H1 (cell line): ENCODE results near the gene CDC14C. TPM values are rescaled to one million over a fixed set of nuclear protein-coding genes. Genes with fewer than 3 reads are reported as not detected.
"Not testable (repeated sequence)": the region's sequence is repeated elsewhere in the genome, so short reads cannot be mapped to it uniquely, and the experiment has no call there.

Source experiments
- CTCF ChIA-PET: fragments of 300-600 bp; sonication (Branson Sonifier 250); formaldehyde crosslinking; loops from one replicate; lab custom pipeline; 2021; ENCODE audit not compliant: partially characterized antibody; lab: Charles Lee
- POLR2A ChIA-PET: fragments of 300-600 bp; sonication (Branson Sonifier 250); formaldehyde crosslinking; loops from one replicate; lab custom pipeline; 2021; ENCODE audit warnings: inconsistent platforms; ENCODE audit not compliant: partially characterized antibody; lab: Charles Lee
- DNase-seq, 2 experiments: peaks; one replicate each; pipeline versions ENCODE4 v3.0.0 to v3.0.0-alpha.2; 2010 to 2022; ENCODE audit warnings: low spot score in 2 of 2, low read depth in 1 of 2, mixed read lengths in 1 of 2
- FAIRE-seq: peaks from 2 replicates; lab custom pipeline; 2011; peaks lifted over from hg19 to GRCh38; lab: Jason Lieb, UNC
- H2AFZ ChIP-seq: 2 replicates; pipeline ENCODE4 v1.8.1; 2012; ENCODE audit warnings: low read length, inconsistent platforms
- H2AK5ac ChIP-seq: 2 replicates; pipeline ENCODE4 v1.6.1; 2013; ENCODE audit warnings: low read depth, low read length
- H2BK120ac ChIP-seq: replicated peaks from 2 replicates; pipeline ENCODE3; 2013; ENCODE audit warnings: low read depth, low read length, inconsistent platforms
- H2BK12ac ChIP-seq: 2 replicates; pipeline ENCODE4 v1.6.1; 2013; ENCODE audit warnings: low read depth, low read length
- H2BK15ac ChIP-seq: 2 replicates; pipeline ENCODE4 v1.6.1; 2013; ENCODE audit warnings: low read length
- H2BK20ac ChIP-seq: 2 replicates; pipeline ENCODE4 v1.6.1; 2013; ENCODE audit warnings: low read length
- H2BK5ac ChIP-seq: 2 replicates; pipeline ENCODE4 v1.6.1; 2013; ENCODE audit warnings: low read depth, low read length
- H3K14ac ChIP-seq: 2 replicates; pipeline ENCODE4 v1.6.1; 2013; ENCODE audit warnings: inconsistent platforms; ENCODE audit not compliant: insufficient read length
- H3K18ac ChIP-seq: 2 replicates; pipeline ENCODE4 v1.6.1; 2013; ENCODE audit warnings: low read length; ENCODE audit errors: extremely low read depth
- H3K23ac ChIP-seq: 2 replicates; pipeline ENCODE4 v1.6.1; 2013; ENCODE audit warnings: inconsistent platforms; ENCODE audit not compliant: insufficient read length
- H3K23me2 ChIP-seq: 2 replicates; pipeline ENCODE4 v1.6.1; 2013; ENCODE audit warnings: low read depth, low read length
- H3K27ac ChIP-seq: 2 replicates; pipeline ENCODE4 v1.6.1; 2011; ENCODE audit warnings: low read depth, low read length, inconsistent platforms
- H3K27me3 ChIP-seq, 4 experiments: replicated peaks in 1 of 4; 1 replicate in 1 of 4; 2 replicates in 3 of 4; pipeline versions ENCODE4 v1.6.1 to v1.8.1; 2011 to 2013; ENCODE audit warnings: low read length in 3 of 4, mild to moderate bottlenecking in 3 of 4, inconsistent platforms in 2 of 4, mixed read lengths in 2 of 4, moderate library complexity in 1 of 4; ENCODE audit not compliant: control insufficient read depth in 3 of 4, insufficient read depth in 3 of 4; ENCODE audit errors: extremely low read depth in 1 of 4
- H3K36me3 ChIP-seq, 4 experiments: 2 replicates each; pipeline versions ENCODE4 v1.6.1 to v1.8.1; 2011 to 2013; ENCODE audit warnings: mild to moderate bottlenecking in 4 of 4, low read length in 3 of 4, moderate library complexity in 2 of 4, control low read depth in 1 of 4, inconsistent platforms in 1 of 4; ENCODE audit not compliant: insufficient read depth in 4 of 4, control insufficient read depth in 2 of 4
- H3K4ac ChIP-seq: replicated peaks from 2 replicates; pipeline ENCODE3; 2013; ENCODE audit warnings: low read length, low read depth, mixed read lengths, inconsistent platforms; ENCODE audit not compliant: insufficient read length
- H3K4me1 ChIP-seq, 4 experiments: replicated peaks in 1 of 4; 1 replicate in 1 of 4; 2 replicates in 3 of 4; pipeline versions ENCODE4 v1.6.1 to v1.8.1; 2011 to 2013; ENCODE audit warnings: low read length in 3 of 4, inconsistent platforms in 2 of 4, mixed read lengths in 1 of 4; ENCODE audit not compliant: insufficient read depth in 4 of 4, control insufficient read depth in 3 of 4
- H3K4me2 ChIP-seq, 2 experiments: 2 replicates each; pipeline versions ENCODE4 v1.6.1 to v1.8.1; 2011 to 2013; ENCODE audit warnings: low read depth in 2 of 2, low read length in 2 of 2, control low read depth in 1 of 2, inconsistent platforms in 1 of 2, mild to moderate bottlenecking in 1 of 2; ENCODE audit not compliant: insufficient read depth in 1 of 2
- H3K4me3 ChIP-seq, 4 experiments: fragments of 200-600, 300-600 bp in 1 of 4; sonication (generic), shearing (Covaris generic), sonication (Bioruptor Twin) in 1 of 4; 2 replicates each; pipeline versions ENCODE4 v1.5.1 to v1.8.1; 2011 to 2016; ENCODE audit warnings: low read length in 4 of 4, low read depth in 3 of 4, control low read depth in 2 of 4, inconsistent platforms in 2 of 4, mild to moderate bottlenecking in 2 of 4, mixed read lengths in 1 of 4, moderate library complexity in 1 of 4; ENCODE audit not compliant: insufficient read depth in 2 of 4; ENCODE audit errors: extremely low read depth in 1 of 4
- H3K56ac ChIP-seq: replicated peaks from 2 replicates; pipeline ENCODE3; 2013; ENCODE audit warnings: low read depth, mild to moderate bottlenecking, mixed read lengths, low read length, inconsistent platforms; ENCODE audit not compliant: insufficient read length
- H3K79me1 ChIP-seq: 2 replicates; pipeline ENCODE4 v1.6.1; 2013; ENCODE audit warnings: low read depth, low read length, control low read depth
- H3K79me2 ChIP-seq, 2 experiments: 2 replicates each; pipeline versions ENCODE4 v1.6.1 to v1.8.1; 2012 to 2013; ENCODE audit warnings: low read length in 2 of 2, mild to moderate bottlenecking in 2 of 2, inconsistent platforms in 1 of 2; ENCODE audit not compliant: insufficient read depth in 2 of 2, control insufficient read depth in 1 of 2
- H3K9ac ChIP-seq, 4 experiments: replicated peaks in 1 of 4; 1 replicate in 1 of 4; 2 replicates in 3 of 4; pipeline versions ENCODE4 v1.6.1 to v1.8.1; 2011 to 2013; ENCODE audit warnings: low read depth in 3 of 4, low read length in 3 of 4, control low read depth in 2 of 4, mild to moderate bottlenecking in 2 of 4, moderate library complexity in 2 of 4, inconsistent platforms in 1 of 4; ENCODE audit errors: extremely low read depth in 1 of 4
- H3K9me3 ChIP-seq, 2 experiments: 2 replicates each; pipeline versions ENCODE4 v1.6.1 to v1.8.1; 2012 to 2013; ENCODE audit warnings: mild to moderate bottlenecking in 2 of 2, moderate library complexity in 2 of 2, control low read depth in 1 of 2, inconsistent platforms in 1 of 2, low read depth in 1 of 2, low read length in 1 of 2, mixed read lengths in 1 of 2; ENCODE audit not compliant: insufficient read depth in 2 of 2
- H4K20me1 ChIP-seq, 2 experiments: replicated peaks in 1 of 2; 2 replicates each; pipeline versions ENCODE3 to v1.8.1; 2011 to 2013; ENCODE audit warnings: inconsistent platforms in 2 of 2, low read length in 2 of 2, mild to moderate bottlenecking in 1 of 2; ENCODE audit not compliant: insufficient read depth in 2 of 2, control insufficient read depth in 1 of 2
- H4K5ac ChIP-seq: 2 replicates; pipeline ENCODE4 v1.6.1; 2013; ENCODE audit warnings: low read length, low read depth, mixed read lengths, inconsistent platforms; ENCODE audit not compliant: insufficient read length
- H4K8ac ChIP-seq: 2 replicates; pipeline ENCODE4 v1.8.0; 2013; ENCODE audit warnings: mild to moderate bottlenecking, moderate library complexity, low read length, inconsistent platforms; ENCODE audit not compliant: insufficient read depth; ENCODE audit errors: extremely low read depth
- H4K91ac ChIP-seq: replicated peaks from 2 replicates; pipeline ENCODE3; 2013; ENCODE audit warnings: low read length, mixed read lengths, inconsistent platforms; ENCODE audit not compliant: insufficient read length
- BACH1 ChIP-seq: IDR thresholded peaks from 2 replicates; pipeline ENCODE4 v1.6.1; 2012; ENCODE audit warnings: low read length, improper control_type of control experiment
- WGBS, 2 experiments: shearing (Covaris generic) in 1 of 2; methylation state at CpG; one replicate each; pipeline versions ENCODE4 v1.1.6 to v1.1.7; 2013 to 2015; ENCODE audit warnings: low lambda C conversion rate in 2 of 2, mixed read lengths in 2 of 2, inconsistent platforms in 1 of 2, low coverage in 1 of 2, missing lambda C conversion rate in 1 of 2; ENCODE audit not compliant: insufficient replicate concordance in 2 of 2, insufficient coverage in 1 of 2, insufficient read length in 1 of 2; ENCODE audit errors: extremely low coverage in 1 of 2, missing lambda C conversion rate in 1 of 2; 5-methylcytosine and 5-hydroxymethylcytosine counted together
- polyA plus RNA-seq, 7 experiments: library from polyadenylated mRNA; depleted of rRNA in 3 of 7; stranded (reverse) in 5 of 7; unstranded in 2 of 7; fragments of >200 nt in 5 of 7; fragments of 200-250 nt in 2 of 7; gene quantifications; 1 replicate in 5 of 7; 2 replicates in 1 of 7; 4 replicates in 1 of 7; pipeline versions ENCODE4 v1.2.1 to v1.2.3, GENCODE V29; 2011 to 2013; ENCODE audit warnings: missing spikeins in 2 of 7, mixed read lengths in 2 of 7
- total RNA-seq: library from RNA; stranded (reverse); fragmentation: NEBNext Ultra II Directional; extraction: Animal tissue kit (Norgen Biotek cat#: 25700); gene quantifications from 2 replicates; pipeline ENCODE4 v1.2.1, GENCODE V29; 2021
- TF ChIP-seq, protein P1 (sequence below): IDR thresholded peaks from 2 replicates; pipeline ENCODE4 v1.6.1; 2012; ENCODE audit warnings: inconsistent platforms

Gene CDC14C
- total and polyA plus RNA-seq, 2 of the 8 experiments (the other 6 are each of a cell fraction or from before 2014, with no cell fraction given): 0.09 TPM; not detected in 1

GRCh38 chr7:48904975-48905374, 19.4 kb upstream of the CDC14C start:
- Histone ChIP-seq H3K4ac (no peak overlapping the region), H4K91ac (no peak overlapping the region), H2AFZ (no peak overlapping the region), H2BK120ac (no peak overlapping the region), H3K9ac (no peak overlapping the region), H4K8ac (no peak overlapping the region), H3K79me2 (no peaks in the 10 kb centered on the region), H3K9me3 (no peaks in the 10 kb centered on the region; a peak in 1 of 4 replicates), H2BK20ac (no peak overlapping the region), H3K36me3 (no peaks in the 10 kb centered on the region), H3K27ac (no peak overlapping the region), H3K23me2 (no peaks in the 10 kb centered on the region), H2AK5ac (no peak overlapping the region), H3K4me2 (no peak overlapping the region), H3K27me3 (no peaks in the 10 kb centered on the region), H3K56ac (no peak overlapping the region), H3K79me1 (no peaks in the 10 kb centered on the region), H3K4me3 (no peak overlapping the region)
- FAIRE-seq: no peak
- TF ChIP-seq BACH1: peak; percentile 47; the same call in 1 of the 2 replicates
- TF ChIP-seq, protein P1, sequence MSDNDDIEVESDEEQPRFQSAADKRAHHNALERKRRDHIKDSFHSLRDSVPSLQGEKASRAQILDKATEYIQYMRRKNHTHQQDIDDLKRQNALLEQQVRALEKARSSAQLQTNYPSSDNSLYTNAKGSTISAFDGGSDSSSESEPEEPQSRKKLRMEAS: no peak
- TF ChIP-seq, all 59 proteins: peak for 1
- Histone ChIP-seq H3K23ac (no peak overlapping the region), H3K18ac (no peak overlapping the region), H2BK12ac (no peak overlapping the region), H4K5ac (no peak overlapping the region), H2BK5ac (no peak overlapping the region), H3K14ac (no peak overlapping the region), H3K4me1 (no peaks in the 10 kb centered on the region), H2BK15ac (no peak overlapping the region), H4K20me1 (no peaks in the 10 kb centered on the region)
- ChIA-PET POLR2A (no interaction called here), CTCF (no interaction called here)
- 100% methylated on average over 1 of the region's 1 CpG; no CpG with 5 or more reads in 1 of the 2 experiments for WGBS, 2 experiments
- no peak for DNase-seq

DNA sequence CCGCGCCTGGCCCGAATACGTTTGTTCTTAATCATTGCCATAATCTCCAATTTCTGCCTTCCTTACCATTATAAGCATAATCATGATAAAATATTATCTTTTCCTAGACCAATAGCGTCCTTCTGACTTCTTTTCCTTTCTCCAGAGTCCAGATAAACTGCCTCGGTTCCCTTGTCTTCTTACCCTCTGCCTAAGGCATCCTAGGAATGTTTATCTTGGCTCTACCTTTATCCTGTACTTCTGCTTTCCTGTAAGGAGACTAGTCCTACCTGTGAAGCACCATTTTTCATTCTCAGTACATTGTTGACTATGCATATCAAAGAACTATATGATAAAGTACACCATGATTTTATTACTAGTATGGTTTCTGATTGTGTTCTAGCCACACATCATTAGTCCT, 18.7 kb upstream of the CDC14C start:
- H2AFZ ChIP-seq, H3K23me2 ChIP-seq, H3K4me1 ChIP-seq, H3K79me2 ChIP-seq, H3K9me3 ChIP-seq, H2BK20ac ChIP-seq, H3K18ac ChIP-seq, H3K36me3 ChIP-seq, H3K23ac ChIP-seq, CTCF ChIA-PET, H2BK5ac ChIP-seq, H3K4ac ChIP-seq, H4K20me1 ChIP-seq, H4K5ac ChIP-seq, H3K27ac ChIP-seq, DNase-seq, H4K91ac ChIP-seq, H3K79me1 ChIP-seq, H3K27me3 ChIP-seq, H3K9ac ChIP-seq, H2BK12ac ChIP-seq, POLR2A ChIA-PET, H3K4me3 ChIP-seq, H3K4me2 ChIP-seq, H2AK5ac ChIP-seq, H2BK120ac ChIP-seq, H3K56ac ChIP-seq, H4K8ac ChIP-seq, H2BK15ac ChIP-seq, H3K14ac ChIP-seq: not testable (repeated sequence)
- peak; percentile 70 for FAIRE-seq
- 95% methylated on average over 6 of the region's 6 CpGs; no CpG with 5 or more reads in 1 of the 2 experiments for WGBS, 2 experiments
